HG03139 (cell line): Measurements from ENCODE around the gene IL17RA.

Source experiments
- ATAC-seq: cut with Tn5 transposase; IDR thresholded peaks from one replicate; pipeline ENCODE4 v1.9.1; 2021; ENCODE audit not compliant: unreplicated experiment

The IL17RA gene

DNA sequence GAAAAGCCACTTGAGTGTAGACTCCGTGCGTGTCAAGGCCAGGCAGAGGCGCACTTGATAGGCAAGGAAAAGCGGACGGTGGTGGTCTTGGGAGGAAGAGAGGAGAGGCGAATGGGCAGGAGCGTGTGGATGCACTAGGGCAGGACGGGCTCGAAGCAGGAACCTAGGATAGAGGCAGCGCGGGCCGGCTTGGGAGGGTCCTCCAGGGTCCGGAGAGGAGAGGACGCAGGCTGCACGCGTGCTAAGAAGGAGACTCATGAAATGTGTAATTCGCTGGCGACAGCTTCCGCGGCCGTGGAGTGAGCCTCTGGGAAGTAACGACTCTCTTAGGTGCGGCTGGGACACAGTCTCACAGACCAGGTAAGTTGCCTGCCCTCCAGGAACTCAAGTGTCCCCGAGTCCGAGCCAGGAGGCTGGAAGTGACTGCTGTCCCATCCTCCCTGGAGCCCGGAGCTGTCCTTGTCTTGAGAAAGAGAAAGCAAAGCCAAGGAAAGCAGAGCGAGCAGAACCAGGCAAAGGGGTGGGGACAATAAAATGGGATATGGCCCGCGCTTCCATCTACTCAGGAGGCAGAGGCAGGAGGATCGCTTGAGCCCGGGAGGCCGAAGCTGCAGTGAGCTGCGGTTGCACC, 874 bp upstream of the IL17RA start:
- ATAC-seq: no peak

DNA sequence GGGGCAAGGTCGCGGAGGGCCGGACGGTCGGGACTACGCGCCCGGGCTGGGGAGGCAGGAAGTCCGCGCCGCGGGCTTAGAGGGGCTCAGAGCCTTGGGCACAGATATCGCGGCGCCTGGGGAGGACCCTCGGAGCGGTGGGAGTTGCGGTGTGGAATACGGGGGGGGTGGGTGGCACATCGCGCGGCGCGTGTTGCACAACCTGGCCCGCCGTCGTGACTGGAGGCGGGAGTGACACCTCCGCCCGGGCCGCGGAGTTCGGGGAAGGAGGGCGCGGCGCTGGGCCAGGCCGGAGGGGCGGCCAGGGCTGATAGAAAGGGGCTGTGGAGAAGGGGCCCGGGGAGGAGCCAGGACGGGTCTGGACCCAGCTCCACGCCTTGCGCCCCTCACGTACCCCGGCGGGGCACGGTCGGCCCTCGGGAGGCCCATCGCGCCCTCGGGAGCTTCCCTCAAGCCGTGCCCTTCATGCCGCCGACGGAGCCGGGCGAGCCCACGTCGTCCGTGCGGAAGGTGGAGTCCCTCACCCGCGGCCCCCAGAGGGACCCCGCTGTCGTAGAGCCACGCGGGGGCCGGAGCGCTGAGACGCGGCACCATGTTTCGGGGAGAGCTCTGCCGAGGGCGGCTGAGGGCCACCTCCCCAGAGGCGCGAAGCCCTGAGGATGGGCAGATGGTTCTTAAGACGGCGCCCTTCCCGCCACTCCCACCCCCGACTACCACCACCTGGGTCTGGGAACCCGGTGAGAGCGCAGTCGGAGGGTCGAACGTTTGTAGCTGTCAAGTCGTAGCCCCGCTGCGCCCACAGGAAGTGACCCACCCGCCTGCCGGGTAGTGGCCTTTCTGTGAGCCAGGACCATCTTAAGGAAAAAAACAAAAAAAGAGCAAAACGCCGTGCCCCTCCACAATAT, 729 bp downstream of the IL17RA start:
- no peak for ATAC-seq

GRCh38 chr22:17086296-17086695, 1.5 kb downstream of the IL17RA start:
- ATAC-seq: no peak

- ATAC-seq: no peak
These were observed 2.1 kb downstream of the IL17RA start for GRCh38 chr22:17086788-17087497.

GRCh38 chr22:17087498-17088131, 2.8 kb downstream of the IL17RA start:
- ATAC-seq: peak; percentile 29

DNA sequence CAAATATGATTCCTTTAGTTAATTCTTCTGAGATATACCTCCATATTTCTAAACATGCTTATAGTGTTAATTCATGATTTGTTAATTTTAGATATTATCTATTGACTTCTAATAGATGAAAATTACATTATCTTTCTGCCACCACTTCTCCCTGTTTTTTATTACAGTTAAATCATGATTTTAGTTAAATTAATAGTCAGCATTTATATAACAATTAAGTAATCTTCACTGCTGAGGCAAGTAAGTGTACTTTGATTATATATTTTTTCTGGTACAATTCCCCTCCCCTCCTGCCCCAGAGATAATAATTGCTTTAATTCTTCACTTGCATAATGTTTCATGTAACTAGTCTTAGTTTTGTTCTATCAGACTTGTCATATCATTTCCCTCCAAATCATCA, 5.8 kb downstream of the IL17RA start:
- ATAC-seq: no peak

- ATAC-seq: no peak
These were observed 7.1 kb downstream of the IL17RA start for GRCh38 chr22:17091851-17092250.

DNA sequence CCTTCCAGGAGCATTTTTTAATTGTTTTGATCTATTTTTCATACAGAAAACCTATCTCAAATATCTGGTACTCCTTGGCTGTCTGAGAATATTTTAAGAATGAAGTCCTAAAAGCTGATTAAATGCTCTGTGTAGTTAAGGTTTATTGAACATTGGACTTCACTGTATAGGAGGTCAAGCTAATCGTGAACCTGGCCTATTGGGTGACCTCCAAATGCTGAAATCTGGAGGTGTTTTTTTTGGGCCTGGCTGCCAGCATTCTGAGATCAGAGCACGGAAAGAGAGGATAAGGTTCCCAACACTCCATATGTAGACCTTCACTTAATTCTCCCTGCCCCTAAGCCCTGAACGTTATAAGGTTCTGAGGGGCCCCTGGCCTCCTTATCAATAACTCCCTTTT, 8.3 kb downstream of the IL17RA start:
- ATAC-seq: no peak

DNA sequence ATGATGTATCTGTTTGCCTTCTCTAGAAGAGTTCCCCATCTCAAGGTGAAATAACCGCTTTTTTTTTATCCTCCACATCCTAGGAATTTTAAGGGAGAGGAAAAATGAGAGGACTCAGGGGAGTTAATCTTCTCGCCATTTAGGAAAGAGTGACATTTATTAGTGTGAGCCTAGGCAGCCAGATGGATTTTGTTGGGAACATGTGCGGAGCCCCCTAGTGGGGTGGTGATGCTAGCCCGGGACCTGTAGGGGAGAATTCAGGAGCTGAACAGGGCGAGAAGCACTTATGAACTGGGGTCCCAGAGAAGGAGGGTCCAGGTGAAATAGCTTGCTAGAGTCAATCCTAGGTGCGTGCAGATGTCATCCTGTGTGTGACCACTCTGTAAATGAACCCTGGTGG, 10.7 kb downstream of the IL17RA start:
- ATAC-seq: no peak

GRCh38 chr22:17096071-17096470, 11.3 kb downstream of the IL17RA start:
- ATAC-seq: no peak

- ATAC-seq: no peak
These were observed 12.3 kb downstream of the IL17RA start for GRCh38 chr22:17097062-17097461.

DNA sequence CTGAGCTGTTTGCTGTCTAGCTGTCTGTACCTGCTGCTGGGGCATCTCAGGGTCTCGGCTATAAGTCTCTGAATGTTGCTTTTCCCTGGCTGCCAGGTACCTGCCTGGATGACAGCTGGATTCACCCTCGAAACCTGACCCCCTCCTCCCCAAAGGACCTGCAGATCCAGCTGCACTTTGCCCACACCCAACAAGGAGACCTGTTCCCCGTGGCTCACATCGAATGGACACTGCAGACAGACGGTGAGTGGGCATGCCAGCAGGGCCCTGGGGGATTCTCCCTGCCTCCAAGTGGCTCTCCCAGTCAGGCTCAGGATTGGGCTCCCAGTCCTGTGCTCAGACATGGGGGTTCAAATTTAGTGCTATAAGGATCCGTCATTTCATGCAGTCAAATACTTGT, 12.9 kb downstream of the IL17RA start:
- ATAC-seq: no peak

GRCh38 chr22:17098379-17098819, 13.6 kb downstream of the IL17RA start:
- no peak for ATAC-seq

DNA sequence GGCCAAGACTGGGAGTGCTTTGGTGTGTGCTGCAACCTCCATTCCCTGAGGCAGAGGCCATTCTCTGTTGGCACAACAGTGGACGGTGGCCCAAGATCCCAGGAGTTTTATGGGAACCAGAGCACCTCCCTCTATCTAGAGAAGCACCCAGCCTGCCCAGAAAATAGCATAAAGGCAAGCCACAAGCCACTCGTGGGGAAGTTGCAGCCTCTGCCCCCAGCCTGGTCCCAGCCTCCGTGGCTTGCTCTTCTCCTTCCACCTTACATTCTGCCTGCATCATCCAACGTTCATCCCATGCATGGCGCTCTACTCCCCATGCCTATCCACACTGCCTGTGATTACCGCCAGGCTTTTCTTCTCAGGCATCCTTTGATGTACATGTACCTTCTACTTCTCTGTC, 15.8 kb downstream of the IL17RA start:
- ATAC-seq: no peak

DNA sequence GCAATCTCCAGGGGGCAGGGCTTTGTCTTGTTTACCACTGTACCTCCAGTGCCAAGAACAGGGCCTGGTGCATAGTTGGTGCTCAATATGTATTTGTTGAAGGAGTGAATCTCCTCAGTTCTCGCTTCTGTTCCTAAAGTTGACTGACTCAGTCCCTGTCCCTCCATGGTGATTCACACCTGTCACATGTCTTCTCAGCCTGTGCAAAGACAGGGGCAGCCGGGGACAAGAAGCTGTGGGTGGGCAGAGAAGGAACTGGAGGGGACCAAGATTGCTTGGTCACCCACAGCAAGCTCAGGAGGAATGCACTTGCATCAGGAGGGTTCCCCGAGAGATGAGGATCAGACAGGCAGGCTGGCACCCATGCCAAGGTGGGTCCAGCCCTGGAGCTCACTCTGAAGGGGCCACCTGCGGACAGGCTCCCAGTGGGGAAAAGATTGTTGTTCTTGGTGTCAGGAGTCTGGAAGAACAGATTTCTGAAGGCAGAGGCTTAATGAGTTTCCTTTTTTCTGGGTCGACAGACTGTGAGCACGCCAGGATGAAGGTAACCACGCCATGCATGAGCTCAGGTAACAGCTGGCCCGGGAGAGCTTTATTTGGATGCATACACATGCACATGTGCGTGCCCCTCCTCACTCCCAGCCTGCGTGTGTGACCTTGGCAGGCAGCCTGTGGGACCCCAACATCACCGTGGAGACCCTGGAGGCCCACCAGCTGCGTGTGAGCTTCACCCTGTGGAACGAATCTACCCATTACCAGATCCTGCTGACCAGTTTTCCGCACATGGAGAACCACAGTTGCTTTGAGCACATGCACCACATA, 16.9 kb downstream of the IL17RA start:
- ATAC-seq: no peak

GRCh38 chr22:17102297-17102667, 17.5 kb downstream of the IL17RA start:
- ATAC-seq: no peak

DNA sequence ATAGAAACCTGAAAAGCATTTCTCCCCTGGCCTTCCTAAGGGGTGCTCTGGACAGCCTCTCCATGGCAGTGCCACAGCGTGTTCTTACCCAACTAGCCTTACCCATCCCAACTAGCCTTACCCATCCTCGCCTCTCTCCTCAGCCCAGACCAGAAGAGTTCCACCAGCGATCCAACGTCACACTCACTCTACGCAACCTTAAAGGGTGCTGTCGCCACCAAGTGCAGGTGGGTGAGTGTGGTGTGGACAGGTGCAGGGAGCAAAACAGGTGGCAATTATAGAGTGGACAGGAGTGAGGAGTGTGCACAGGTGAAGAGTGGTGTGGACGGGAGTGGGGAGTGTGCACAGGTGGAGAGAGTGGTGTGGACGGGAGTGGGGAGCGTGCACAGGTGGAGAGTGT, 18.6 kb downstream of the IL17RA start:
- no peak for ATAC-seq

DNA sequence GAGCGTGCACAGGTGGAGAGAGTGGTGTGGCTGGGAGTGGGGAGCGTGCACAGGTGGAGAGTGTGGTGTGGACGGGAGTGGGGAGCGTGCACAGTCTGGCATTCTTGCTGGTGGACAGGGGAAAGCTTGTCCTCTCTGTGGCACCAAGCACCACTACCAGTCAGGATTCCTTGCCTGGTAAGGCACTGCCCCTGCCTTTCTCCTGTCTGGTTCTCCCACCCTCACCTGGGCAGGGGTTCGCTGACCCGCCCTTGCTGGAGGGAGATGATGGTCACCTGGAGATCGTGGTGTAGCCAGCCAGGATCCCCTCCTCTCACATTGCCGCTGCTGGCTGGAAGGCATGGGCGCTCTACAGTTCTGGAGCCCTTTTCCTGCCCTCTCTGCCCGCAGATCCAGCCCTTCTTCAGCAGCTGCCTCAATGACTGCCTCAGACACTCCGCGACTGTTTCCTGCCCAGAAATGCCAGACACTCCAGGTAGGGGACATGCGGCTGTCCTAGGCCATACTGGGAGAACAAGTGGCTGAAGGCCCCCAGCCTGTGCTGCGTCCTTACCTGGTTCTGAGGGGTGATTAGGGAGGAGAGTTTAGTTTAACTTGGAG, 19.6 kb downstream of the IL17RA start:
- ATAC-seq: no peak

GRCh38 chr22:17105143-17106129, 20.6 kb downstream of the IL17RA start:
- ATAC-seq: no peak
